ENCODE measurements around the gene CACNA2D4. TPM values are rescaled to one million over a fixed set of nuclear protein-coding genes. Genes with fewer than 3 reads are reported as not detected.

Gene CACNA2D4
- total and polyA plus RNA-seq, 2 of the 13 experiments (the other 11 are each of a cell fraction or from before 2014, with no cell fraction given), result 14.2 to 136 TPM

- no peak; the same call in 1 of the 2 replicates for TF ChIP-seq ZNF318 (CRISPR knock-in tag; IDR thresholded peaks at IDR 0.05)
- TF ChIP-seq SNAPC2 (CRISPR knock-in tag; IDR thresholded peaks at IDR 0.05), result no peak
- peak; percentile 42; the same call in 1 of the 2 replicates for TF ChIP-seq ZC3H13 (CRISPR knock-in tag; IDR thresholded peaks at IDR 0.05)
- TF ChIP-seq POGK (CRISPR knock-in tag; conservative IDR thresholded peaks at IDR 0.05), result peak; percentile 90
- TF ChIP-seq ZNF574 (CRISPR knock-in tag; IDR thresholded peaks at IDR 0.05), result peak; percentile 98
- TF ChIP-seq SIX1 (CRISPR knock-in tag; IDR thresholded peaks at IDR 0.05; ENCODE audit: borderline replicate concordance), result no peak
- TF ChIP-seq SNAPC5 (CRISPR knock-in tag; IDR thresholded peaks at IDR 0.05; ENCODE audit: borderline replicate concordance), result no peak
- peak; percentile 85 for TF ChIP-seq HINFP (CRISPR knock-in tag; IDR thresholded peaks at IDR 0.05; ENCODE audit: low read depth)
- no peak for TF ChIP-seq RORA (CRISPR knock-in tag; IDR thresholded peaks at IDR 0.05)
- TF ChIP-seq NCOA5 (CRISPR knock-in tag; IDR thresholded peaks at IDR 0.05), result no peak
- no peak for TF ChIP-seq ZNF20 (CRISPR knock-in tag; IDR thresholded peaks at IDR 0.05)
Observed at GRCh38 chr12:1795785-1796514, 122.5 kb downstream of the CACNA2D4 start (continued).
